Peyer's patch (tissue), 4 donors: ENCODE data around the gene DIP2A.

Experiments used
- POLR2A ChIP-seq, 2 donors: fragments of 450-650 bp; IDR thresholded peaks; one replicate each; pipeline ENCODE4 v1.5.1; 2017; ENCODE audit warnings: antibody characterized with exemption in 2 of 2, mild to moderate bottlenecking in 2 of 2, moderate library complexity in 2 of 2
- TF ChIP-seq, protein P1 (sequence below), 6 experiments: fragments of 450-650 bp in 4 of 6; fragments of 200-600 bp in 2 of 6; sonication (generic) in 1 of 6; IDR thresholded peaks; one replicate each; pipeline ENCODE4 v1.5.1; 2017 to 2019; ENCODE audit warnings: antibody characterized with exemption in 6 of 6, mild to moderate bottlenecking in 3 of 6, moderate library complexity in 1 of 6

DNA sequence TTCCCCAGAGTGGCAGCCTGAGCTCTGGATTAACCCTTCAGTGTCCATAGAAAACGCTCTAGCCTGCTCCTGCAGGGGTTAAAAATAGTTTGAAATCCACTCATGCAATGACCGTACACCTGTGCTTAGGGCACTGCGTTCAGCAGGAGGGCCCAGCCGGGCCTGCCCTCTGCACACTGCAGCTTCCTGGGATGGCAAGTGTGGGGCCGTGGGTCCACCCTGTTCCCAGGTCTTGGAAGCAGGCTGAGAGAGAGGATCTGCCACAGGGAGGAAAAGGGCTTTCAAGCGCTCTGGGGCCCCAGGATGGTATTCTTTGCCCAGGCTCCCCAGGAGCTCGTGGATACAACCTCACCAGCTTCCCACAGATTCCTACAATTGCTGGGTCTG lies 147.7 kb downstream of the DIP2A start:
- TF ChIP-seq, protein P1, sequence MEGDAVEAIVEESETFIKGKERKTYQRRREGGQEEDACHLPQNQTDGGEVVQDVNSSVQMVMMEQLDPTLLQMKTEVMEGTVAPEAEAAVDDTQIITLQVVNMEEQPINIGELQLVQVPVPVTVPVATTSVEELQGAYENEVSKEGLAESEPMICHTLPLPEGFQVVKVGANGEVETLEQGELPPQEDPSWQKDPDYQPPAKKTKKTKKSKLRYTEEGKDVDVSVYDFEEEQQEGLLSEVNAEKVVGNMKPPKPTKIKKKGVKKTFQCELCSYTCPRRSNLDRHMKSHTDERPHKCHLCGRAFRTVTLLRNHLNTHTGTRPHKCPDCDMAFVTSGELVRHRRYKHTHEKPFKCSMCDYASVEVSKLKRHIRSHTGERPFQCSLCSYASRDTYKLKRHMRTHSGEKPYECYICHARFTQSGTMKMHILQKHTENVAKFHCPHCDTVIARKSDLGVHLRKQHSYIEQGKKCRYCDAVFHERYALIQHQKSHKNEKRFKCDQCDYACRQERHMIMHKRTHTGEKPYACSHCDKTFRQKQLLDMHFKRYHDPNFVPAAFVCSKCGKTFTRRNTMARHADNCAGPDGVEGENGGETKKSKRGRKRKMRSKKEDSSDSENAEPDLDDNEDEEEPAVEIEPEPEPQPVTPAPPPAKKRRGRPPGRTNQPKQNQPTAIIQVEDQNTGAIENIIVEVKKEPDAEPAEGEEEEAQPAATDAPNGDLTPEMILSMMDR (IDR thresholded peaks at IDR 0.05): no peak
- no peak for TF ChIP-seq POLR2A (IDR thresholded peaks at IDR 0.05)
